AG09309 (cell line): ENCODE results near the gene F12.
A peak's percentile ranks its signal among the peaks of the same experiment; 100 is the strongest.

Source experiments
- DNase-seq: peaks from one replicate; pipeline ENCODE4 v3.0.0-alpha.2; 2010; ENCODE audit warnings: low read depth
- H3K4me3 ChIP-seq: 2 replicates; pipeline ENCODE4 v1.5.1; 2011; ENCODE audit warnings: mild to moderate bottlenecking, low read depth, low read length, moderate library complexity; ENCODE audit not compliant: control insufficient read depth
- TF ChIP-seq, protein P1 (sequence below): IDR thresholded peaks from 2 replicates; pipeline ENCODE4 v1.5.1; 2011; ENCODE audit warnings: mild to moderate bottlenecking, low read depth, low read length, inconsistent platforms; ENCODE audit not compliant: insufficient read depth, control insufficient read depth; ENCODE audit errors: missing control alignments

The F12 gene

DNA sequence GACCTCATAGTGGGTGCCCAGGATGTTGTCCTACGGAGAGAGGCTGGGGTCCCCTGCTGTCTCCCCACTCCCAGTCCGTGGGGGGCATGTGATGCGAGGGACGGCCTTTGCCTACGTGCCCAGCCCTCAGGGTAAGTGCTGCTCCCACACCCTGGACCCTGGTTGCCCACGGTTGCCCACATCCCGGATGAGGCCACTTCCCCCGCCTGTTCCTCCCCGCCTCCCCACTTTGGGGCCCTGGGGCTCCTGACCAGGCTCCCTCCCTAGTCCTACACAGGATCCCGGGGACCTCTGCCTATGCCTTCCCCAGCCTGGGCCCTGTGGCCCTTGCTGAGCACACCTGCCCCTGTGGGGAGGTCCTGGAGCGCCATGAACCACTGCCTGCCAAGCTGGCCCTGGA lies 23.6 kb downstream of the F12 start:
- TF ChIP-seq, protein P1, sequence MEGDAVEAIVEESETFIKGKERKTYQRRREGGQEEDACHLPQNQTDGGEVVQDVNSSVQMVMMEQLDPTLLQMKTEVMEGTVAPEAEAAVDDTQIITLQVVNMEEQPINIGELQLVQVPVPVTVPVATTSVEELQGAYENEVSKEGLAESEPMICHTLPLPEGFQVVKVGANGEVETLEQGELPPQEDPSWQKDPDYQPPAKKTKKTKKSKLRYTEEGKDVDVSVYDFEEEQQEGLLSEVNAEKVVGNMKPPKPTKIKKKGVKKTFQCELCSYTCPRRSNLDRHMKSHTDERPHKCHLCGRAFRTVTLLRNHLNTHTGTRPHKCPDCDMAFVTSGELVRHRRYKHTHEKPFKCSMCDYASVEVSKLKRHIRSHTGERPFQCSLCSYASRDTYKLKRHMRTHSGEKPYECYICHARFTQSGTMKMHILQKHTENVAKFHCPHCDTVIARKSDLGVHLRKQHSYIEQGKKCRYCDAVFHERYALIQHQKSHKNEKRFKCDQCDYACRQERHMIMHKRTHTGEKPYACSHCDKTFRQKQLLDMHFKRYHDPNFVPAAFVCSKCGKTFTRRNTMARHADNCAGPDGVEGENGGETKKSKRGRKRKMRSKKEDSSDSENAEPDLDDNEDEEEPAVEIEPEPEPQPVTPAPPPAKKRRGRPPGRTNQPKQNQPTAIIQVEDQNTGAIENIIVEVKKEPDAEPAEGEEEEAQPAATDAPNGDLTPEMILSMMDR, result no peak
- DNase-seq, result no peak
- H3K4me3 ChIP-seq, result no peak overlapping the region

DNA sequence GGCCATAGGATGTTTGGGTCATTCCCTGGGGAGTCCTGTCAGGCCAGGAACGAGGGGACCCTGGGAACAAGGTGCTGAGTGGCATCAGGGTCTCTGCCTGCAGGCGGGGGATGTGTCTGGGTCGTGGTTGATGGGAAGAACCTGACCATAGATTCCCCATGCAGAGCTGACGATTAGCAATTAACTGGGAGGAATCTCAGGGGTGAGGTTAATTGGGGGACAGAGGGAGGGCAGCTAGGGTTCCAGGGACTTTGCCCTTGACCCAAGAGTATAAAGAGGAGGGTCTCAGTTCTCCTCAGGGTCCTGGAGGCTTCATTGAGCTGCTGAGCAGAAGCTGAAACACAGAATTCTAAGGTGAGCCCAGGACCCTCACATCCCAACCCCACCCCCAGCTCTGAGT lies 25.2 kb downstream of the F12 start, which contains the start of gene SLC34A1:
Gene SLC34A1 (plus strand): TSS at position 301 of the 400 bp plus-strand sequence. CDS start 1,308 bp downstream, outside the sequence.
- no peak for DNase-seq
- no peak within 1 kb of the TSS for H3K4me3 ChIP-seq
- TF ChIP-seq, protein P1, result no peak

DNA sequence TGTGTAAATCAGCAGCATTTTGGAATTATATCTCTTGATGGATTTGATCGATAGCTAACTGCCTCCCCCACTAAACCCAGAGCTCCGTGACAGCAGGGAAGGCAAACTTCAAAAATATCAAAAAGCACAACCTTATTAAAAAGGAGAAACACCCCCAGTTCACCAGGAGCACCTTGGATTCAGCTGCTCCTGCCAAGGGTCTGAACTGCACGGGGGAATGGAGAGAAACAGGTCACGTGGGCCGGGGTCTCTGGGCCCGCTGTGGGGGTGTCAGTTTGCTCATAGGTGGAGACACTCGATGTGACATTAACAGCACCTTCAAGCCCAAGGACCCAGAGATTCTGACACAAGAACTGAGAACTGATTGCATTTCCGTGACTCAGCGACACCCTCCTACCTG lies 26.2 kb downstream of the F12 start:
- H3K4me3 ChIP-seq, result no peak overlapping the region
- TF ChIP-seq, protein P1, result no peak
- no peak for DNase-seq

DNA sequence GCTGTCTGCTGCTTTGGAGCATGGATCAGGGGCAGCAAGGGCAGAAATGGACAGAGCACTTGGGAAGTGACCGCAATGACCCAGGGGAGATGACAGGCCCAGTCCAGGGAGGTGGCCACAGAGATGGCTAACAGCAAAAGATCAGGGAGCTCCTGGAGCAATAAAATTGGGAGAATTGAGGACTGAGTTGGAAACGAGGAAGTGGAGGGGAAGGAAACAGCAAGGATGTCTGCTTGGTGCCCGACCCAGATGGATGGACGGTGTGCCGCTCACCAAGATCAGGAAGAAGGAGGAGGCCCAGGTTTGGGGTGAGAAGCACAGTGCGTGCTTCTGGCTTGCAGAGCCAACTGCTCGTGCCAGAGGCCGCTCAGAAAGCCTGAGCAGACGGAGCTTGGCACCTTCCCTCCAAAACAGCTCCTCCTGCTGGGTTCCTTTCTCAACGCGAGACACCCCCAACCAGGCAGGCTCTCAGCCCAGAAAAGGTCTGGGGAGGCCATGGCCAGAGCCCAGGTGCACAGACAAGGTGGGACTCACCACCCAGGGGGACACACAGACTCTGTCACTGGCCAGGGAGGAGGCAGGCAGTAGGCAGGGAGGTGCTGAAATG lies 26.8 kb downstream of the F12 start:
- no peak overlapping the region for H3K4me3 ChIP-seq
- TF ChIP-seq, protein P1, result peak; percentile 18
- DNase-seq, result no peak

DNA sequence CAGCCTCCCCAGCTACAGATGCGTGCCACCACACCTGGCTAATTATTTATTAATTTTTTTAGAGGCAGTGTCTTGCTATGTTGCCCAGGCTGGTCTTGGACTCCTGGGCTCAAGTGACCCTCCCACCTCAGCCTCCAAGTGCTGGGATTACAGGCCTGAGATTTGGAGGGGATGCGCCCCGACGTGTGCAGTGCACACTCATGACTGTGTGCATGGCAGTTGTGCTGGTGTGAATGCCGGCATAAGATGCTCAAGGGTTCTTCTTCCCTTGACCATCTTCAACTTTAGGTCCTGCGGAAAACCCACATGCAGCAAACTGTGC lies 28.6 kb downstream of the F12 start:
- DNase-seq, result no peak
- H3K4me3 ChIP-seq, result no peak overlapping the region
- TF ChIP-seq, protein P1, result no peak

DNA sequence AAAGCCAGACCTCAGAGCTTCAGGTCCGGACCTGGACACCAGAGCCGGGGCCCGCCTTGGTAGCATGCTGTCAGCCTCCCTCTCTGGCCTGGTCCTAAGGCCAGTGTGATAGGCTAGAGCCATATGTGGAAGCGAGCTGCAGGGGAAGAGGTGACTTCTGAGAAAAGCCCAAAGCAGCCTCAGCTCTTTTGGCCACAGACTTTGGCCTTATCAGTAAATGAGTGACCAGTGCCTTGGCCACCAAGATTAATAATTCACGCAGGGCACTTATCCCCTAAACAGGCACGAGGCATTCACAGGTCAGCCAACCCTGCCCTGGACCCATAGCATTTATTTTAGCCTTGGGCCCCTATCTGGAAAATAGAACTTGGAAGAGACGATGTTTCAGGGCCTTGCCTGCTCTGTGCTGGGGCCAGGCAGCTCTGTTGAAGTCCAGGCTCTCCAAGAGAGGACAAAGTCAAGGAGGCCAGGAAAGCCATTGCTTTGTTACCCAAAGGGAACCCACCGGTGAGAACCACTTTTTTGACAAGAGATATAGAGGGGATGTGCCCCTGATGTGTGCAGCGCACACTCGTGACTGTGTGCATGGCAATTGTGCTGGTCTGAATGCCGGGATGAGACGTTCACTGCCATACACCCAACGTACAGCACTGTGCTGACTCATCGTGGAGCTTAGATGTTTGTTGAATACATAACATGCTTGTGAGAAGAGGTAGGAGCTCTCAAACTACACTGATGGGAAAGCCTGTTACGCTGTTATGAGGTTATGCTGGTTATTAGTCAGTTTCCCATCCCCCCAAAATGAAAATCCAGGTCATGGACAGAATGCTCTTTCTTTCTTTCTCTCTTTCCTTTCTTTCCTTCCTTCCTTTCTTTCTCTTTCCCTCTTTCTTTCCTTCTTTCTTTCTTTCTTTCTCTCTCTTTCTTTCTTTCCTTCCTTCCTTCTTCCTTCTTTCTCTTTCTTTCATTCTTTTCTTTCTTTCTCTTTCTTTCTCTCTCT lies 30.2 kb downstream of the F12 start:
- H3K4me3 ChIP-seq, result no peak overlapping the region
- TF ChIP-seq, protein P1, result no peak
- DNase-seq, result no peak
